GM12878 (cell line): ENCODE measurements around the gene AMPD2.

Source experiments
- BRCA1 ChIP-seq: IDR thresholded peaks from 2 replicates; pipeline ENCODE4 v1.6.1; 2011; ENCODE audit warnings: low read depth, low read length, improper control_type of control experiment
- CHD2 ChIP-seq: IDR thresholded peaks from 2 replicates; pipeline ENCODE4 v1.6.1; 2011; ENCODE audit warnings: low read depth, low read length, improper control_type of control experiment, borderline replicate concordance
- TF ChIP-seq, protein P1 (sequence below), 3 experiments: IDR thresholded peaks in 2 of 3; conservative IDR thresholded peaks in 1 of 3; 2 replicates each; pipeline ENCODE4 v1.5.1; 2011; ENCODE audit warnings: low read depth in 3 of 3, low read length in 3 of 3, mild to moderate bottlenecking in 3 of 3, control low read depth in 2 of 3, moderate library complexity in 2 of 3, inconsistent platforms in 1 of 3, mixed read lengths in 1 of 3; ENCODE audit not compliant: control insufficient read depth in 2 of 3, insufficient read depth in 1 of 3; ENCODE audit errors: extremely low read depth in 1 of 3

DNA sequence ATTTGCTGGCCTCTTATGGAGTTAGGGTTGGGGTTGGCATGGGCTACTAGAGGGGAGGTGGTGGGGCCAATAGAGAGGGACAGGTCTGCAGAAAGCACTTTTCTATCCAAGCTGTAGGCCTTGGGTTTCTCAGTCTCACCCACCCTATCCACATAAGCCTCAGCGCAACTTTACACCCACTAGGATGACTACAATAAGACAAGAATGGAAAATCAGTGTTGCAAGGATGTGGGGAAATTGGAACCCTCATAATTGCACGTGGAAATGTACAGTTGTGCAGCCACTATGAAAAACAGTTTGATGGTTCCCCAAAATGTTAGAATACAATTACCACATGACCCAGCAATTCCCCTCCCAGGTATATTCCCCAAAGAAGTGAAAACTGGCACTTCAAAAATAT, 22.2 kb downstream of the AMPD2 start:
- TF ChIP-seq BRCA1 (no peak), CHD2 (no peak)
- TF ChIP-seq, protein P1, sequence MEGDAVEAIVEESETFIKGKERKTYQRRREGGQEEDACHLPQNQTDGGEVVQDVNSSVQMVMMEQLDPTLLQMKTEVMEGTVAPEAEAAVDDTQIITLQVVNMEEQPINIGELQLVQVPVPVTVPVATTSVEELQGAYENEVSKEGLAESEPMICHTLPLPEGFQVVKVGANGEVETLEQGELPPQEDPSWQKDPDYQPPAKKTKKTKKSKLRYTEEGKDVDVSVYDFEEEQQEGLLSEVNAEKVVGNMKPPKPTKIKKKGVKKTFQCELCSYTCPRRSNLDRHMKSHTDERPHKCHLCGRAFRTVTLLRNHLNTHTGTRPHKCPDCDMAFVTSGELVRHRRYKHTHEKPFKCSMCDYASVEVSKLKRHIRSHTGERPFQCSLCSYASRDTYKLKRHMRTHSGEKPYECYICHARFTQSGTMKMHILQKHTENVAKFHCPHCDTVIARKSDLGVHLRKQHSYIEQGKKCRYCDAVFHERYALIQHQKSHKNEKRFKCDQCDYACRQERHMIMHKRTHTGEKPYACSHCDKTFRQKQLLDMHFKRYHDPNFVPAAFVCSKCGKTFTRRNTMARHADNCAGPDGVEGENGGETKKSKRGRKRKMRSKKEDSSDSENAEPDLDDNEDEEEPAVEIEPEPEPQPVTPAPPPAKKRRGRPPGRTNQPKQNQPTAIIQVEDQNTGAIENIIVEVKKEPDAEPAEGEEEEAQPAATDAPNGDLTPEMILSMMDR (IDR thresholded peaks at IDR 0.05 in 2 of 3, conservative IDR thresholded peaks at IDR 0.05 in 1 of 3; ENCODE audit: control insufficient read depth in 2 of 3, extremely low read depth in 1 of 3, insufficient read depth in 1 of 3, low read depth in 3 of 3, low read length in 3 of 3) = no peak
